Activated CD4-positive, alpha-beta T cell treated with anti-CD3 and anti-CD28 coated beads, Interleukin-2, amount 50 U/mL, for 4 hours (primary cell): Measurements from ENCODE around the gene ORC5.
"Not testable (repeated sequence)": the region's sequence is repeated elsewhere in the genome, so short reads cannot be mapped to it uniquely, and the experiment has no call there.

ENCODE experiments used
- DNase-seq, 2 experiments: peaks; one replicate each; pipeline ENCODE4 v3.0.0-alpha.2; 2020

Gene ORC5

GRCh38 chr7:104185346-104185745 lies 22.5 kb downstream of the ORC5 start:
- DNase-seq: no peak

- DNase-seq: no peak
Measured at GRCh38 chr7:104179178-104179577, 28.6 kb downstream of the ORC5 start.

- DNase-seq: not testable (repeated sequence)
Measured at GRCh38 chr7:104177565-104178083, 30.2 kb downstream of the ORC5 start.

GRCh38 chr7:104176332-104176731 lies 31.5 kb downstream of the ORC5 start:
- DNase-seq: no peak

GRCh38 chr7:104175361-104175984 lies 32.3 kb downstream of the ORC5 start:
- no peak for DNase-seq

- no peak for DNase-seq
Measured at GRCh38 chr7:104174798-104175197, 33.0 kb downstream of the ORC5 start.

GRCh38 chr7:104162081-104162480 lies 45.7 kb downstream of the ORC5 start:
- no peak for DNase-seq

GRCh38 chr7:104161244-104161643 lies 46.6 kb downstream of the ORC5 start:
- DNase-seq: no peak

GRCh38 chr7:104160375-104160774 lies 47.4 kb downstream of the ORC5 start:
- DNase-seq: no peak

GRCh38 chr7:104156842-104157277 lies 51.0 kb downstream of the ORC5 start:
- DNase-seq: no peak

- DNase-seq: no peak
Measured at GRCh38 chr7:104153287-104153686, 54.5 kb downstream of the ORC5 start.

- no peak for DNase-seq
Measured at GRCh38 chr7:104152468-104152867, 55.3 kb downstream of the ORC5 start.

- no peak for DNase-seq
Measured at GRCh38 chr7:104150470-104150869, 57.3 kb downstream of the ORC5 start.

GRCh38 chr7:104149822-104150221 lies 58.0 kb downstream of the ORC5 start:
- DNase-seq: no peak

- DNase-seq: no peak
Measured at GRCh38 chr7:104142147-104142546, 65.7 kb downstream of the ORC5 start.

- DNase-seq: no peak
Measured at GRCh38 chr7:104137971-104138370, 69.8 kb downstream of the ORC5 start.

- no peak for DNase-seq
Measured at GRCh38 chr7:104137511-104137910, 70.3 kb downstream of the ORC5 start.

- DNase-seq: no peak
Measured at GRCh38 chr7:104136981-104137380, 70.8 kb downstream of the ORC5 start.

GRCh38 chr7:104136561-104136960 lies 71.3 kb downstream of the ORC5 start:
- no peak for DNase-seq

GRCh38 chr7:104135760-104136558 lies 71.9 kb downstream of the ORC5 start:
- DNase-seq: no peak

GRCh38 chr7:104133238-104133637 lies 74.6 kb downstream of the ORC5 start:
- no peak for DNase-seq

GRCh38 chr7:104130726-104131125 lies 77.1 kb downstream of the ORC5 start:
- no peak for DNase-seq

GRCh38 chr7:104127204-104127603 lies 80.6 kb downstream of the ORC5 start:
- no peak for DNase-seq

GRCh38 chr7:104126411-104126841 lies 81.4 kb downstream of the ORC5 start:
- DNase-seq: no peak
